ACC112 (cell line): ENCODE data around the gene LMTK2.

Source experiments
- H2AFZ ChIP-seq: fragments of 200-600 bp; sonication (generic); one replicate; pipeline ENCODE4 v1.6.0; 2017; ENCODE audit warnings: antibody characterized with exemption, low read length; ENCODE audit not compliant: unreplicated experiment
- H3K27ac ChIP-seq: fragments of 200-600 bp; sonication (generic); 2 replicates; pipeline ENCODE4 v1.5.1; 2014; ENCODE audit warnings: low read depth, mild to moderate bottlenecking, antibody characterized with exemption, low read length, moderate library complexity
- H3K27me3 ChIP-seq: fragments of 200-600 bp; sonication (generic); 2 replicates; pipeline ENCODE4 v1.6.1; 2014; ENCODE audit warnings: mild to moderate bottlenecking, antibody characterized with exemption, low read length, moderate library complexity, mixed read lengths; ENCODE audit not compliant: insufficient read depth
- H3K36me3 ChIP-seq: fragments of 200-600 bp; sonication (generic); 2 replicates; pipeline ENCODE4 v1.6.1; 2016; ENCODE audit warnings: mild to moderate bottlenecking, antibody characterized with exemption, low read length, moderate library complexity, mixed read lengths; ENCODE audit not compliant: insufficient read depth
- H3K4me1 ChIP-seq: fragments of 200-600 bp; sonication (generic); one replicate; pipeline ENCODE4 v1.6.1; 2016; ENCODE audit warnings: low read length, mixed read lengths; ENCODE audit not compliant: insufficient read depth, unreplicated experiment, control insufficient read depth
- H3K4me3 ChIP-seq: fragments of 200-600 bp; sonication (generic); 2 replicates; pipeline ENCODE4 v1.5.1; 2014; ENCODE audit warnings: mild to moderate bottlenecking, low read depth, low read length
- H3K79me2 ChIP-seq: fragments of 200-600 bp; sonication (generic); one replicate; pipeline ENCODE4 v1.6.0; 2016; ENCODE audit warnings: low read length; ENCODE audit not compliant: control insufficient read depth, unreplicated experiment, insufficient read depth

LMTK2 gene

DNA sequence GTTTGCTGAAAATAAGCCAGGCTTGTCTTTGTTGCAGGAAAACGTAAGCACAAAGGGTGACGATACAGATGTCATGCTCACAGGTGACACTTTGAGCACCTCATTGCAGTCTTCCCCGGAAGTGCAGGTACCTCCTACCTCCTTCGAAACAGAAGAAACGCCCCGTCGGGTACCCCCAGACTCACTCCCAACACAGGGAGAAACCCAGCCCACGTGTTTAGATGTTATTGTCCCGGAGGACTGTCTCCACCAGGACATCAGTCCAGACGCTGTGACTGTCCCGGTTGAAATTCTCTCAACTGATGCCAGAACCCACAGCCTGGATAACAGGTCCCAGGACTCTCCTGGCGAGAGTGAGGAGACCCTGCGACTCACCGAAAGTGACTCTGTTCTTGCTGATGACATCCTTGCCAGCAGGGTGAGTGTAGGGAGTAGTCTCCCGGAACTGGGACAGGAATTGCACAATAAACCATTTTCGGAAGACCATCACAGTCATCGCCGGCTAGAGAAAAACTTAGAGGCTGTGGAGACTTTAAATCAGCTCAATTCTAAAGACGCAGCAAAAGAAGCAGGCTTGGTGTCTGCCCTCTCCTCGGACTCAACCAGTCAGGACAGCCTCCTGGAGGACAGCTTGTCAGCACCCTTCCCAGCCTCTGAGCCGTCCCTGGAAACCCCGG is 86.3 kb downstream of the LMTK2 start:
- Histone ChIP-seq H3K79me2 (no peaks in the 10 kb centered on the region), H3K27ac (no peak overlapping the region), H3K27me3 (no peaks in the 10 kb centered on the region), H3K4me3 (no peak overlapping the region), H2AFZ (no peak overlapping the region), H3K36me3 (peaks cover 8% of the 10 kb centered on the region; the same call in 1 of the 2 replicates), H3K4me1 (no peaks in the 10 kb centered on the region)

DNA sequence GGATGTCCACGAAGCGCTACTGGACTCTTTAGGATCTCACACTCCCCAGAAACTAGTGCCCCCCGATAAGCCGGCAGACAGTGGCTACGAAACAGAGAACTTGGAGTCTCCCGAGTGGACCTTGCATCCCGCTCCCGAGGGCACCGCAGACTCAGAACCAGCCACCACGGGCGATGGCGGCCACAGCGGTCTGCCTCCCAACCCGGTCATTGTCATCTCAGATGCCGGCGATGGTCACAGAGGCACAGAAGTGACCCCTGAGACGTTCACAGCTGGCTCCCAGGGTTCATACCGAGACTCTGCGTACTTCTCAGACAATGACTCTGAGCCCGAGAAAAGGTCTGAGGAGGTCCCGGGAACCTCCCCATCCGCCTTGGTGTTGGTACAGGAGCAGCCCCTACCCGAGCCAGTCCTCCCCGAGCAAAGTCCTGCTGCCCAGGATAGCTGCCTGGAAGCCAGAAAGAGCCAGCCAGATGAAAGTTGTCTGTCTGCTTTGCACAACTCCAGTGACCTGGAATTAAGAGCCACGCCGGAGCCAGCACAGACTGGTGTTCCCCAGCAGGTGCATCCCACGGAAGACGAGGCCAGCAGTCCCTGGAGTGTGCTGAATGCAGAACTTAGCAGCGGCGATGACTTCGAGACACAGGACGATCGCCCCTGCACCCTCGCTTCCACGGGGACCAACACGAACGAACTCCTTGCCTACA is 87.0 kb downstream of the LMTK2 start:
- Histone ChIP-seq H3K27me3 (no peaks in the 10 kb centered on the region), H3K4me3 (no peak overlapping the region), H3K36me3 (peaks cover 8% of the 10 kb centered on the region; the same call in 1 of the 2 replicates), H2AFZ (no peak overlapping the region), H3K4me1 (no peaks in the 10 kb centered on the region), H3K27ac (no peak overlapping the region), H3K79me2 (no peaks in the 10 kb centered on the region)

DNA sequence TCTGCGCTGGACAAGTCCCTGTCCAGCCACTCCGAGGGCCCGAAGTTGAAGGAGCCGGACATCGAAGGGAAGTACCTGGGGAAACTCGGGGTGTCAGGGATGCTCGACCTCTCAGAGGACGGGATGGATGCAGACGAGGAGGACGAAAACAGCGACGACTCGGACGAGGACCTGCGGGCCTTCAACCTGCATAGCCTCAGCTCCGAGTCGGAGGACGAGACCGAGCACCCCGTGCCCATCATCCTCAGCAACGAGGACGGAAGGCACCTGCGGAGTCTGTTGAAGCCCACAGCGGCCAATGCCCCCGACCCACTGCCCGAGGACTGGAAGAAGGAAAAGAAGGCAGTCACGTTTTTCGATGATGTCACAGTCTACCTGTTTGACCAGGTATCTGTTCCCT is 87.5 kb downstream of the LMTK2 start:
- Histone ChIP-seq H3K4me1 (no peaks in the 10 kb centered on the region), H3K27me3 (no peaks in the 10 kb centered on the region), H3K36me3 (peaks cover 8% of the 10 kb centered on the region; the same call in 1 of the 2 replicates), H3K27ac (no peak overlapping the region), H3K4me3 (no peak overlapping the region), H2AFZ (no peak overlapping the region), H3K79me2 (no peaks in the 10 kb centered on the region)

DNA sequence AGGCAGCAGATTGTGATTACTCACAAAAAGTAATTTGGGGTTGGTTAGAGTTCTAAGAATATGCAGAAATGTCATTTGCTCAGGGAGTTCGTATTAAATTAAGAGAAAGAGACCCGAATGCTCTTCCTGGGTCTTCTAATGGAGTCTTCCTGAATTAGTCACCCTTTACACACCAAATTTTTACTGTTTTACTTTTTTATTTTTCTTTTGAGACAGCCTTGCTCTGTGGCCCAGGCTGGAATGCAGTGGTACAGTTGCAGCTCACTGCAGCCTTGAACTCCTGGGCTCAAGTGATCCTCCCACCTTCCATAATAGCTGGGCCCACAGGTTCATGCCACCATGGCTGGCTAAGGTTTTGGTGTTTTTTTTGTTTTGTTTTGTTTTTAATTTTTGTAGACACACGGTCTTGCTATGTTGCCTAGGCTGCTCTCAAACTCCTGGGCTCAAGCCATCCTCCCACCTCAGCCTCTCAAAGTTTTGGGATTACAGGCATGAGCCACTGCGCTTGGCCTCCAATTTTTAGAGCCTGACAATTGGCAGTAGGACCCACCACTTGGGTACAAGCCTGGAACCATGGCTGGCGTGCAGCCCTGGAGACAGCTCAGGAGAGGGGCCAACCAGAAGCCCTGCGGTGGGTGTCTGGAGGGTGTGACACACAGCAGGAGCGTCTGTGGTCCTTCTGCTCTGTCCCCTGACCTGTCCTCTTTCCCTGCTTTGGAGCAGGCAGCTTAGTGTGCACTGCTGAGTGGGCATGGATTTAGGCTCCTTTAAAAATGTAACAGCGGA is 88.2 kb downstream of the LMTK2 start:
- Histone ChIP-seq H3K27ac (no peak overlapping the region), H3K36me3 (peaks cover 9% of the 10 kb centered on the region; the same call in 1 of the 2 replicates)

DNA sequence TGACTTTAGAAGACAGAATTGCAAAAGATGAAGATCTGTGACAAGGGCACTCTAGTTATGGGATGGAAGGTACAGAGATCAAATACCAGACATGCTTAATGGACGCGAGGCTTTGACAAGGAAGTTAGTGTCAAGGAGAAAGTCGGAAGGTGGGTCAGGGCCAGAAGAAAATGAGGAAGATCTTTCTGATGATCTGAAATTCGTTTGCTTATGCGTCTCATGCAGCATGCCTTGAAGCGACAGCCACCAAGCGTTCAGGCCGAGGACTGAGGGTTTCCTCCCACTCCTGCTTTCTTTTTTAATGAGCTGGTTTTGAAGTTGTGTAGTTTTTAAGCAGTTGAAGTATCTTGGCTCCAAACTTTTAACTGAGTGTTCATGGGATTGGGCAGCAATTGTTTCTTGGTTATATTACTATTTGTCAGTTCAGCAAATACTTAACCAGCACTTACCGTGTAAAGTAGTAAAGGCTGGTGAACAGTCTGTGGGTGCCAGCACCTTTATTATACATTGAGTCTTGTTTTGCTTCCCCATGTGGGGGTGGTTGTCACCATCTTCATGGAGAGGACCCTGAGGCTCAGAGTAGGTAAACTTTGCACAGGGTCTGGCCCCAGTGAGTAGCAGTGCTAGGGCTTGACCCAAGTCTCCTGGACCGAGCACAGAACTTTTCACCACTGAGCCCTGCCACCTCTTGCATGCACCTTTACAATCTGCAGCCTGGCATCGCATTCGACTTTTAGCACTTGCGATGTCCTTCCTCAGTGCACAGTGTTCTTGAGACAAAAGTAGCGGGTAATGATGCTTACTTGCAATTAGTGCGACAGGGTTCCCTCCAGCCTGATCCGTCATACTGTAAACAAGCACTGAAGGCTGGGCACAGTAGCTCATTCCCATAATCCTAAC is 90.3 kb downstream of the LMTK2 start:
- Histone ChIP-seq H3K79me2 (no peaks in the 10 kb centered on the region), H3K4me3 (no peak overlapping the region), H3K4me1 (no peaks in the 10 kb centered on the region), H3K27me3 (no peaks in the 10 kb centered on the region), H3K27ac (no peak overlapping the region), H3K36me3 (0 out of 2 replicates have a peak, but pooled peaks cover 6% of the 10 kb centered on the region), H2AFZ (no peak overlapping the region)

More for the DNA sequence above, 88.2 kb downstream of the LMTK2 start:
- Histone ChIP-seq H3K4me1 (no peaks in the 10 kb centered on the region), H3K27me3 (no peaks in the 10 kb centered on the region), H3K4me3 (no peak overlapping the region), H3K79me2 (no peaks in the 10 kb centered on the region), H2AFZ (no peak overlapping the region)

DNA sequence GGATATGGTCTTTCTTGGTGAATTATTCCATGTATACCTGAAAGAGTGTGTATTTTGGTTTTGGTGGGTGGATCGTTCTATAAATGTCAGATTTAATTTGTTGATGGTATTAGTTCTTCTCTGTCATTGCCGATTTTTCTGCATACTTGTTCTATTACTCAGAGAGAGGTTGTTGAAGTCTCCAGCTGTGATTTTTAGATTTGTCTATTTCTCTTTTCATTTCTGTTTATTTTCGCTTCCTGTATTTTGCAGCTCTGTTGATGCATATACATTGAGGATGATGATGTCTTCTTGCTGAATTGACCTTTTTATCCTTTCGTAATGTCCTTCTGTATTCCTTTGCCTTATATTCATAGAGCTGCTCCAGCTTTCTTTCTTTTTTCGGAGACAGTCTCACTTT is 92.5 kb downstream of the LMTK2 start:
- Histone ChIP-seq H3K79me2 (peaks cover 3% of the 10 kb centered on the region), H3K4me3 (no peak overlapping the region), H2AFZ (no peak overlapping the region), H3K27me3 (no peaks in the 10 kb centered on the region), H3K27ac (no peak overlapping the region), H3K36me3 (0 out of 2 replicates have a peak, but pooled peaks cover 6% of the 10 kb centered on the region), H3K4me1 (no peaks in the 10 kb centered on the region)

DNA sequence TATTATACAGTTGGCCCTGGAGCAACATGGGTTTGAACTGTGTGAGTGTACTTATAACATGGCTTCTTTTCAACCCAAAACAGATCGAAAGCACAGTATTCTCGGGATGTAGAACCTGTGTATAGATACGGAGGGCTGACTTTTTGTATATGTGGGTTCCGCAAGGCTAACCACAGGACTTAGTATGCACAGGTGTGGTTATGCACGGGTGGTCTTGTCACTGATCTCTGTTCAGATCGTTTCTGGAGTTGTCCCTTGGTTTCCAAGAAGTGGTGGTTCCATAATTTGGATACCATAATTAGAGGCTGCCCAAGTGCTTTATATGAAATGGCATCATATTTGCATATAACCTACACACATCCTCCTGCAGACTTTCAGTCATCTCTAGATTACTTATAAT is 93.7 kb downstream of the LMTK2 start:
- H3K36me3 ChIP-seq, result 0 out of 2 replicates have a peak, but pooled peaks cover 6% of the 10 kb centered on the region
- no peak overlapping the region for H2AFZ ChIP-seq
- H3K27ac ChIP-seq, result no peak overlapping the region
- H3K79me2 ChIP-seq, result peaks cover 3% of the 10 kb centered on the region
- no peaks in the 10 kb centered on the region for H3K4me1 ChIP-seq
- no peak overlapping the region for H3K4me3 ChIP-seq
- no peaks in the 10 kb centered on the region for H3K27me3 ChIP-seq

DNA sequence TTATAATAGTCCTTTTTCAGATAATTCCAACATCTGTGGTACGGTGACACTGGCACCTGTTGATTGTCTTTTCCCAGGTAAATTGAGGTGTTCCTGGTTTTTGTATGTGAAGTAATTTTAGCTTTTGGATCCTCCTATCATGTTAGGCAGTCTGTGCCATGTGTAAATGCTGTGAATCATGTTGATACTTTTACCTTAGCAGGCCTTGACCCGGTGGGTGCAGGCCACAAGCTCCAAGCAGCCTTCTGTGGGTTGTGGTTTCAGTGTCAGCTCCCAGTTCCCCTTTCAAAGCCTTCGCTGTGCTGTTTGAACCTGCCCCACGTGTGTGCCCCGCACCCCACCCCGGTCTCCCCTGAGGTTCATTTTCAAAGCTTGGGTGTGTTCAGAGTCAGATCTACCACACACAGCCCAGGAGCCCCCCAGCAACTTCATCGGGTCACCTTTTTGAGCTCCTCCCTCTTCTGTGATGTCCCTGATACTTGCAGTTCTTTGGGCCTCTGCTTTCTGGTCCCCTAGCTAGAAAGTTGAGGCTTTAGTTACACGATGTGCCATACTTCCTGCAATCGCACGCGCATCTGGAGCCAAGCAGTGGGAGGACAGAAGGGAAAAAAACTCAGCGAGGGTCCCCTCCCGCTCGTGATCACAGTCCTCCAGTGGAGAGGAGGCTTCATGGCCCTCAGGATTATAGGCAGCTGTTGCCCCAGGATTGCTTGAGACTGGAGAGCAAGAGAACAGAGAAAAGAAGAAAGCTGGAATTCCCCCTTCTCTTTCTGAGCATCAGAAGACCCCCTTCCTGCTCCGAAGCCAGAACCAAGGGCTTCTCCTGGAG is 95.9 kb downstream of the LMTK2 start:
- Histone ChIP-seq H3K4me3 (no peak overlapping the region), H3K36me3 (0 out of 2 replicates have a peak, but pooled peaks cover 6% of the 10 kb centered on the region), H3K4me1 (no peaks in the 10 kb centered on the region), H3K27ac (no peak overlapping the region), H2AFZ (no peak overlapping the region), H3K79me2 (peaks cover 3% of the 10 kb centered on the region), H3K27me3 (no peaks in the 10 kb centered on the region)

DNA sequence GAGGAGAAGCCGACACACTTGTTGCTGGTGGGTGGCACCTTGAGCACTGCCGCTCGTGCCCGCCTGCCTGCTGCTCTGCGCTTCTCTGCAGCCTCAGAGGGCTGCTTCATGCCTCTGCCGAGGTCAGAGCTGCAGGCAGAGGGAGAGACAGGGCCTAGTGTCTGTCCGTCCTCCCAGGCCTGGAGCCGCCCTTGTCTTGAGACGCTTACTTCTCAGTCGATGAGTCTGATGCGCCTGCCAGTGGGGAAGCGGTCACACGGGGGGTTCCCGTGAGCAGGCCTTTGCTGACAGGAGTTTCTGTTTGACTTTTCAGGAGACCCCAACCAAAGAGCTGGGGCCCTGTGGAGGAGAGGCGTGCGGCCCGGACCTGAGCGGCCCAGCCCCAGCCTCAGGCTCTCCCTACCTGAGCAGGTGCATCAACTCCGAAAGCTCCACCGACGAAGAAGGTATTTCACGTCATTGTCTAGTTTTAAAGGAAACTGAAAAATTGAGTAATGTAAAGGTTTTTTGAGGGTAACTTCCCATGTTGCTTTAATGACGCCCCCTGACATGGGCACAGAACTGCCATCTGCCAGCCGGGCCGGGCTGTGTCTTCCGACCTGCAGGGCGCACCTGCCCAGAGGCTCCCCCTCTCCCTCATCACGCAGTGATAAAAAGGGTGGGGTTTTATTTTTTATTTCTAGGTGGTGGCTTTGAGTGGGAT is 96.8 kb downstream of the LMTK2 start:
- Histone ChIP-seq H3K4me3 (no peak overlapping the region), H3K27me3 (no peaks in the 10 kb centered on the region), H3K4me1 (no peaks in the 10 kb centered on the region), H3K79me2 (peaks cover 3% of the 10 kb centered on the region), H2AFZ (no peak overlapping the region), H3K27ac (no peak overlapping the region), H3K36me3 (0 out of 2 replicates have a peak, but pooled peaks cover 6% of the 10 kb centered on the region)
